IMR-90 (cell line): ENCODE measurements around the gene CAB39. TPM values are rescaled to one million over a fixed set of nuclear protein-coding genes. Genes with fewer than 3 reads are reported as not detected.
A peak's percentile ranks its signal among the peaks of the same experiment; 100 is the strongest.

Experiments used
- ATAC-seq: fragments of 200-7000 bp; cut with Tn5 transposase; 2 replicates; pipeline ENCODE4 v1.9.1; 2020; ENCODE audit warnings: low read depth, mild to moderate bottlenecking, moderate library complexity
- BruUV-seq: library from RNA; stranded (reverse); fragments of 400-500 nt; replicated peaks from 2 replicates; lab custom pipeline; 2021; lab: Mats Ljungman, UMichigan
- CTCF ChIA-PET: fragments of 300-600 bp; formaldehyde crosslinking; extraction: SDS; loops from one replicate; lab custom pipeline; 2021; ENCODE audit warnings: antibody characterized with exemption; lab: Yijun Ruan, JAX
- POLR2A ChIA-PET: fragments of 300-600 bp; sonication (Branson Sonifier 250); formaldehyde crosslinking; loops from one replicate; lab custom pipeline; 2022; ENCODE audit warnings: antibody characterized with exemption; ENCODE audit not compliant: unreplicated experiment; lab: Charles Lee
- DNase-seq: peaks from one replicate; pipeline ENCODE4 v3.0.0; 2013
- H2AFZ ChIP-seq: replicated peaks from 2 replicates; pipeline ENCODE3; 2013; ENCODE audit warnings: low read length, mild to moderate bottlenecking; ENCODE audit not compliant: poor library complexity
- H2AK5ac ChIP-seq: 2 replicates; pipeline ENCODE4 v1.6.1; 2013; ENCODE audit warnings: low read depth, low read length, inconsistent platforms
- H2AK9ac ChIP-seq: replicated peaks from 2 replicates; pipeline ENCODE3; 2013; ENCODE audit warnings: mild to moderate bottlenecking, low read depth, low read length, moderate library complexity; ENCODE audit not compliant: poor library complexity
- H2BK120ac ChIP-seq: 2 replicates; pipeline ENCODE4 v1.6.1; 2013; ENCODE audit warnings: low read depth, low read length, inconsistent platforms
- H2BK15ac ChIP-seq: 3 replicates; pipeline ENCODE4 v1.6.1; 2013; ENCODE audit warnings: low read depth, low read length, inconsistent platforms
- H2BK20ac ChIP-seq: 2 replicates; pipeline ENCODE4 v1.6.1; 2013; ENCODE audit warnings: low read depth, mild to moderate bottlenecking, inconsistent platforms, low read length, moderate library complexity
- H2BK5ac ChIP-seq: 2 replicates; pipeline ENCODE4 v1.6.1; 2013; ENCODE audit warnings: mild to moderate bottlenecking, low read depth, low read length, inconsistent platforms; ENCODE audit not compliant: poor library complexity, severe bottlenecking
- H3K14ac ChIP-seq: replicated peaks from 2 replicates; pipeline ENCODE4 v1.6.1; 2013; ENCODE audit warnings: low read depth, low read length, inconsistent platforms
- H3K18ac ChIP-seq: 2 replicates; pipeline ENCODE4 v1.6.1; 2013; ENCODE audit warnings: low read depth, low read length, control low read depth
- H3K23ac ChIP-seq: 2 replicates; pipeline ENCODE4 v1.6.1; 2013; ENCODE audit warnings: low read depth, low read length, inconsistent platforms
- H3K27ac ChIP-seq: 2 replicates; pipeline ENCODE4 v1.5.1; 2013; ENCODE audit warnings: mild to moderate bottlenecking, control low read depth, low read length; ENCODE audit not compliant: insufficient read depth
- H3K27me3 ChIP-seq: 2 replicates; pipeline ENCODE4 v1.6.1; 2013; ENCODE audit warnings: low read length; ENCODE audit not compliant: control insufficient read depth, insufficient read depth
- H3K36me3 ChIP-seq: 2 replicates; pipeline ENCODE4 v1.6.1; 2013; ENCODE audit warnings: low read length, mixed read lengths; ENCODE audit not compliant: control insufficient read depth, insufficient read depth
- H3K4ac ChIP-seq: 2 replicates; pipeline ENCODE4 v1.6.1; 2013; ENCODE audit warnings: low read depth, low read length, inconsistent platforms
- H3K4me1 ChIP-seq: 2 replicates; pipeline ENCODE4 v1.6.1; 2013; ENCODE audit warnings: low read length, mixed read lengths; ENCODE audit not compliant: control insufficient read depth, insufficient read depth
- H3K4me2 ChIP-seq: 2 replicates; pipeline ENCODE4 v1.6.1; 2013; ENCODE audit warnings: low read depth, mild to moderate bottlenecking, control low read depth, low read length, moderate library complexity
- H3K4me3 ChIP-seq: 2 replicates; pipeline ENCODE4 v1.5.1; 2013; ENCODE audit warnings: low read depth, mild to moderate bottlenecking, control low read depth, low read length, moderate library complexity; ENCODE audit not compliant: insufficient read depth
- H3K56ac ChIP-seq: 2 replicates; pipeline ENCODE4 v1.6.1; 2013; ENCODE audit warnings: low read length, inconsistent platforms; ENCODE audit not compliant: insufficient read depth; ENCODE audit errors: extremely low read depth
- H3K79me1 ChIP-seq, 2 experiments: 2 replicates each; pipeline ENCODE4 v1.6.1; 2013; ENCODE audit warnings: low read length in 2 of 2, inconsistent platforms in 1 of 2, low read depth in 1 of 2
- H3K9ac ChIP-seq: 2 replicates; pipeline ENCODE4 v1.6.1; 2013; ENCODE audit warnings: low read depth, low read length, control low read depth
- H3K9me1 ChIP-seq: 2 replicates; pipeline ENCODE4 v1.6.1; 2013; ENCODE audit warnings: low read length, inconsistent platforms; ENCODE audit not compliant: insufficient read depth
- H3K9me3 ChIP-seq: 2 replicates; pipeline ENCODE4 v1.6.1; 2013; ENCODE audit warnings: low read length; ENCODE audit not compliant: control insufficient read depth, insufficient read depth
- H4K20me1 ChIP-seq: 2 replicates; pipeline ENCODE4 v1.6.1; 2013; ENCODE audit warnings: low read length, inconsistent platforms; ENCODE audit not compliant: insufficient read depth
- H4K5ac ChIP-seq: 2 replicates; pipeline ENCODE4 v1.6.1; 2013; ENCODE audit warnings: mild to moderate bottlenecking, low read depth, low read length, control low read depth
- H4K8ac ChIP-seq, 2 experiments: 2 replicates each; pipeline ENCODE4 v1.6.1; 2013; ENCODE audit warnings: low read depth in 2 of 2, low read length in 2 of 2, control low read depth in 1 of 2, inconsistent platforms in 1 of 2
- H4K91ac ChIP-seq: 2 replicates; pipeline ENCODE4 v1.6.1; 2013; ENCODE audit warnings: low read depth, low read length, inconsistent platforms; ENCODE audit not compliant: insufficient read depth
- BHLHE40 ChIP-seq: fragments of 150-350 bp; IDR thresholded peaks from 2 replicates; pipeline ENCODE4 v1.6.1; 2016; ENCODE audit warnings: mild to moderate bottlenecking, low read depth, low read length
- MAFK ChIP-seq: IDR thresholded peaks from 2 replicates; pipeline ENCODE4 v1.6.1; 2012; ENCODE audit warnings: low read depth, low read length, improper control_type of control experiment
- WGBS, 2 experiments: methylation state at CpG; one replicate each; pipeline versions ENCODE4 v1.1.5 to v1.1.7; 2013; ENCODE audit warnings: missing lambda C conversion rate in 2 of 2; ENCODE audit not compliant: insufficient read length in 1 of 2; ENCODE audit errors: extremely low coverage in 2 of 2; 5-methylcytosine and 5-hydroxymethylcytosine counted together
- dilution Hi-C: fragments of 300-500 bp; cut with HindIII; formaldehyde crosslinking; loops from one replicate; pipeline ENCODE4 v1.14.3; 2018; ENCODE audit warnings: low sequenced_read_pairs; ENCODE audit not compliant: unreplicated experiment
- in situ Hi-C: fragments of 300-500 bp; cut with MboI; formaldehyde crosslinking; loops from 3 replicates; pipeline ENCODE4 v1.14.3; 2019; ENCODE audit warnings: low sequenced_read_pairs, inconsistent platforms, mixed read lengths
- intact Hi-C: fragments of 100-400 bp; cut with micrococcal nuclease; formaldehyde crosslinking; loops from 2 replicates; pipeline ENCODE4 v1.10.0; 2022
- polyA plus RNA-seq, 3 experiments: library from polyadenylated mRNA; depleted of rRNA; stranded (reverse); fragments of >200 nt; gene quantifications; 2 replicates each; pipeline ENCODE4 v1.2.3, GENCODE V29; 2012; ENCODE audit warnings: low replicate concordance in 1 of 3
- total RNA-seq: library from RNA; depleted of rRNA; stranded (reverse); fragments of >200 nt; gene quantifications from 2 replicates; pipeline ENCODE4 v1.2.3, GENCODE V29; 2012
- TF ChIP-seq, protein P1 (sequence below): fragments of 150-350 bp; IDR thresholded peaks from 2 replicates; pipeline ENCODE4 v1.6.1; 2017; ENCODE audit warnings: mild to moderate bottlenecking, antibody characterized with exemption, low read length, low read depth

CAB39 gene
- total and polyA plus RNA-seq, 2 of the 4 experiments (the other 2 are of a cell fraction): 38.2 to 71.7 TPM

- Histone ChIP-seq H3K4ac (no peak overlapping the region), H4K8ac (no peak overlapping the region), H3K27me3 (no peaks in the 10 kb centered on the region), H2AK9ac (no peak overlapping the region), H3K9me1 (peaks cover 7% of the 10 kb centered on the region), H4K20me1 (peaks cover 57% of the 10 kb centered on the region), H3K36me3 (peaks cover 3% of the 10 kb centered on the region; the same call in 1 of the 2 replicates), H2BK120ac (no peak overlapping the region), H2AFZ (no peak overlapping the region), H3K4me3 (no peak overlapping the region), H3K79me1 (peaks cover 17 to 73% of the 10 kb centered on the region in 2 experiments), H3K4me1 (peaks cover 4% of the 10 kb centered on the region), H3K14ac (0 out of 2 replicates have a peak overlapping the region, but pooled peaks have one; percentile 5), H4K5ac (no peak overlapping the region), H3K18ac (0 out of 2 replicates have a peak overlapping the region, but pooled peaks have one; percentile 9), H4K91ac (no peak overlapping the region), H3K56ac (no peak overlapping the region), H2AK5ac (no peak overlapping the region), H3K27ac (no peak overlapping the region), H2BK5ac (peak overlapping the region; percentile 63), H3K9me3 (no peaks in the 10 kb centered on the region), H3K23ac (peak overlapping the region; percentile 21; the same call in 1 of the 2 replicates), H3K4me2 (peak overlapping the region; percentile 55), H2BK20ac (no peak overlapping the region), H2BK15ac (no peak overlapping the region), H3K9ac (no peak overlapping the region)
- DNase-seq (peak; percentile 88), ATAC-seq (peak; percentile 86)
- ChIA-PET CTCF (no interaction called here), POLR2A (no interaction called here)
- intact Hi-C loops: no loop called here
- WGBS, 2 experiments: no CpG with 5 or more reads among the region's 3 CpGs
- in situ Hi-C loops: no loop called here
- BruUV-seq: no TSS peak
- dilution Hi-C loops: no loop called here
- TF ChIP-seq BHLHE40: peak; percentile 56; the same call in 1 of the 2 replicates
- TF ChIP-seq, protein P1, sequence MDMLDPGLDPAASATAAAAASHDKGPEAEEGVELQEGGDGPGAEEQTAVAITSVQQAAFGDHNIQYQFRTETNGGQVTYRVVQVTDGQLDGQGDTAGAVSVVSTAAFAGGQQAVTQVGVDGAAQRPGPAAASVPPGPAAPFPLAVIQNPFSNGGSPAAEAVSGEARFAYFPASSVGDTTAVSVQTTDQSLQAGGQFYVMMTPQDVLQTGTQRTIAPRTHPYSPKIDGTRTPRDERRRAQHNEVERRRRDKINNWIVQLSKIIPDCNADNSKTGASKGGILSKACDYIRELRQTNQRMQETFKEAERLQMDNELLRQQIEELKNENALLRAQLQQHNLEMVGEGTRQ: no peak
- TF ChIP-seq MAFK: peak; percentile 48; the same call in 1 of the 2 replicates
Observed at GRCh38 chr2:230751062-230751461, 38.4 kb downstream of the CAB39 start.
